B cell (primary cell): ENCODE data around the gene GCDH. TPM values are rescaled to one million over a fixed set of nuclear protein-coding genes. Genes with fewer than 3 reads are reported as not detected.
"Not testable (repeated sequence)": the region's sequence is repeated elsewhere in the genome, so short reads cannot be mapped to it uniquely, and the experiment has no call there.

Source experiments
- ATAC-seq: fragments of 200-7000 bp; cut with Tn5 transposase; one replicate; pipeline ENCODE4 v1.10.0; 2021; ENCODE audit warnings: low read depth, mild to moderate bottlenecking, moderate number of reproducible peaks, moderate library complexity
- CTCF ChIA-PET: fragments of 350-600 bp; sonication (Branson Sonifier 250); formaldehyde crosslinking; loops from one replicate; lab custom pipeline; 2021; ENCODE audit warnings: antibody characterized with exemption, inconsistent platforms; lab: Charles Lee
- POLR2A ChIA-PET: fragments of 350-600 bp; sonication (Branson Sonifier 250); formaldehyde crosslinking; loops from one replicate; lab custom pipeline; 2021; ENCODE audit warnings: antibody characterized with exemption; lab: Charles Lee
- DNase-seq: peaks from one replicate; pipeline ENCODE4 v3.0.0; 2013
- H2AFZ ChIP-seq: 2 replicates; pipeline ENCODE4 v1.6.1; 2012; ENCODE audit warnings: mild to moderate bottlenecking, low read depth, low read length; ENCODE audit not compliant: insufficient read depth, poor library complexity, severe bottlenecking
- H3K27ac ChIP-seq, 2 donors: 1 replicate in 1 of 2; 2 replicates in 1 of 2; pipeline ENCODE4 v1.5.1; 2012 to 2013; ENCODE audit warnings: low read length in 2 of 2, mild to moderate bottlenecking in 2 of 2, moderate library complexity in 1 of 2
- H3K27me3 ChIP-seq, 4 experiments: fragments of 200-600 bp in 1 of 4; sonication (generic) in 1 of 4; replicated peaks in 1 of 4; 1 replicate in 2 of 4; 2 replicates in 2 of 4; pipeline versions ENCODE4 v1.6.1 to v1.7.0; 2013 to 2016; ENCODE audit warnings: low read length in 3 of 4, mild to moderate bottlenecking in 2 of 4, mixed read lengths in 1 of 4, moderate library complexity in 1 of 4; ENCODE audit not compliant: insufficient read depth in 4 of 4, control insufficient read depth in 3 of 4; ENCODE audit errors: control extremely low read depth in 1 of 4
- H3K36me3 ChIP-seq, 2 experiments: replicated peaks in 1 of 2; 1 replicate in 1 of 2; 2 replicates in 1 of 2; pipeline versions ENCODE4 v1.6.1 to v1.7.1; 2013; ENCODE audit warnings: low read length in 1 of 2; ENCODE audit not compliant: insufficient read depth in 2 of 2, control insufficient read depth in 1 of 2; ENCODE audit errors: control extremely low read depth in 1 of 2, extremely low read depth in 1 of 2
- H3K4me1 ChIP-seq, 2 donors: fragments of 200-600 bp in 1 of 2; sonication (generic) in 1 of 2; 1 replicate in 1 of 2; 2 replicates in 1 of 2; pipeline versions ENCODE4 v1.5.1 to v1.6.1; 2013 to 2017; ENCODE audit warnings: low read length in 2 of 2; ENCODE audit not compliant: control insufficient read depth in 2 of 2, insufficient read depth in 2 of 2
- H3K4me2 ChIP-seq: replicated peaks from 2 replicates; pipeline ENCODE3; 2012; ENCODE audit warnings: mild to moderate bottlenecking, low read depth, low read length; ENCODE audit not compliant: poor library complexity, severe bottlenecking
- H3K4me3 ChIP-seq, 5 experiments: fragments of 200-600 bp in 1 of 5; sonication (generic) in 1 of 5; 1 replicate in 3 of 5; 2 replicates in 2 of 5; pipeline versions ENCODE4 v1.5.1 to v1.7.0; 2011 to 2016; ENCODE audit warnings: low read length in 4 of 5, mild to moderate bottlenecking in 4 of 5, low read depth in 2 of 5, control low read depth in 1 of 5, moderate library complexity in 1 of 5; ENCODE audit not compliant: insufficient read depth in 1 of 5; ENCODE audit errors: control extremely low read depth in 1 of 5, extremely low read depth in 1 of 5
- H3K79me2 ChIP-seq: fragments of 200-600 bp; sonication (generic); one replicate; pipeline ENCODE4 v1.6.0; 2016; ENCODE audit warnings: low read length; ENCODE audit not compliant: control insufficient read depth, insufficient read depth
- H3K9ac ChIP-seq: fragments of 200-600 bp; sonication (generic); 2 replicates; pipeline ENCODE4 v1.6.1; 2017; ENCODE audit warnings: mild to moderate bottlenecking, low read length, moderate library complexity
- H3K9me3 ChIP-seq, 3 donors: one replicate each; pipeline versions ENCODE4 v1.6.1 to v1.7.1; 2013; ENCODE audit warnings: low read length in 2 of 3; ENCODE audit not compliant: control insufficient read depth in 2 of 3, insufficient read depth in 1 of 3; ENCODE audit errors: control extremely low read depth in 1 of 3
- H4K20me1 ChIP-seq: 2 replicates; pipeline ENCODE4 v1.6.0; 2012; ENCODE audit warnings: mild to moderate bottlenecking, low read length; ENCODE audit not compliant: insufficient read depth, control insufficient read depth, poor library complexity, severe bottlenecking
- H3K27ac Mint-ChIP-seq: one replicate; pipeline ENCODE4 v1.8.0; 2021; ENCODE audit warnings: mixed read lengths
- H3K27me3 Mint-ChIP-seq: one replicate; pipeline ENCODE4 v1.8.0; 2021; ENCODE audit warnings: mixed read lengths
- H3K4me1 Mint-ChIP-seq: one replicate; pipeline ENCODE4 v1.8.0; 2021; ENCODE audit warnings: mixed read lengths
- H3K4me3 Mint-ChIP-seq: one replicate; pipeline ENCODE4 v1.8.0; 2021; ENCODE audit warnings: mixed read lengths
- H3K9me3 Mint-ChIP-seq: one replicate; pipeline ENCODE4 v1.8.0; 2022; ENCODE audit warnings: mixed read lengths; ENCODE audit not compliant: insufficient read depth
- CTCF ChIP-seq: fragments of 200-600 bp; IDR thresholded peaks from one replicate; pipeline ENCODE4 v1.8.0; 2022; ENCODE audit warnings: antibody characterized with exemption, mild to moderate bottlenecking
- EZH2 ChIP-seq: IDR thresholded peaks from 2 replicates; pipeline ENCODE4 v1.6.1; 2012; ENCODE audit warnings: borderline replicate concordance, low read depth, mild to moderate bottlenecking, moderate library complexity, low read length; ENCODE audit not compliant: insufficient read depth, poor library complexity, severe bottlenecking
- WGBS: methylation state at CpG from one replicate; pipeline ENCODE4 v1.1.5; 2013; ENCODE audit warnings: missing lambda C conversion rate; ENCODE audit not compliant: insufficient coverage; 5-methylcytosine and 5-hydroxymethylcytosine counted together
- intact Hi-C: fragments of 100-400 bp; cut with micrococcal nuclease; formaldehyde crosslinking; loops from one replicate; pipeline ENCODE4 v1.10.0; 2022
- polyA plus RNA-seq: library from polyadenylated mRNA; depleted of rRNA; stranded (reverse); fragments of >200 nt; gene quantifications from 2 replicates; pipeline ENCODE4 v1.2.3, GENCODE V29; 2012
- total RNA-seq, 2 donors: library from RNA; stranded (reverse); fragments of 120-200 nt in 1 of 2; gene quantifications; 1 replicate in 1 of 2; 2 replicates in 1 of 2; pipeline versions ENCODE4 v1.2.3 to v1.2.4, GENCODE V29; 2013 to 2022

The GCDH gene
- total and polyA plus RNA-seq, 2 donors (not counting 1 experiment from before 2014, with no cell fraction given) = 48.9 to 61.2 TPM

- Histone ChIP-seq H2AFZ (no peak overlapping the region), H3K4me3 (no peak overlapping the region), H3K79me2 (no peaks in the 10 kb centered on the region), H3K4me1 (peaks cover 9 to 17% of the 10 kb centered on the region in 2 donors), H3K27ac (no peak overlapping the region), H4K20me1 (no peaks in the 10 kb centered on the region), H3K36me3 (no peaks in the 10 kb centered on the region), H3K4me2 (no peak overlapping the region), H3K9me3 (no peaks in the 10 kb centered on the region), H3K27me3 (no peaks in the 10 kb centered on the region), H3K9ac (no peak overlapping the region)
- DNase-seq (no peak), ATAC-seq (no peak)
- ChIA-PET CTCF (interaction anchor here (0.7 to 1.3 kb wide), 3 partner anchors 12 to 65 kb away, joined by 4 to 5 read pairs (median 4); no protein-coding TSS in a partner anchor), POLR2A (no interaction called here)
- Mint-ChIP-seq H3K4me1 (peaks cover 14% of the 10 kb centered on the region), H3K4me3 (no peak overlapping the region), H3K9me3 (no peaks in the 10 kb centered on the region), H3K27ac (no peak overlapping the region), H3K27me3 (no peaks in the 10 kb centered on the region)
- TF ChIP-seq EZH2 = no peak
- WGBS = 41% methylated on average over 20 of the region's 22 CpGs
- intact Hi-C loops = no loop called here
Observed at GRCh38 chr19:12913011-12913561, 22.1 kb downstream of the GCDH start.

- H3K36me3 ChIP-seq = no peaks in the 10 kb centered on the region
- peak overlapping the region; percentile 26 for H3K4me2 ChIP-seq
- ATAC-seq = peak; percentile 52
- no peaks in the 10 kb centered on the region for H3K27me3 ChIP-seq
- Mint-ChIP-seq H3K9me3 (no peaks in the 10 kb centered on the region), H3K4me1 (peaks cover 17% of the 10 kb centered on the region), H3K27me3 (no peaks in the 10 kb centered on the region), H3K27ac (peak overlapping the region; percentile 67), H3K4me3 (peak overlapping the region; percentile 48)
- H2AFZ ChIP-seq = peak overlapping the region; percentile 18
- no peak overlapping the region for H3K9ac ChIP-seq
- CTCF ChIA-PET = interaction anchor here (0.6 to 1.3 kb wide), 5 partner anchors 13 to 1105 kb away, joined by 3 to 7 read pairs (median 4); no protein-coding TSS in a partner anchor
- no peaks in the 10 kb centered on the region for H3K79me2 ChIP-seq
- H3K4me1 ChIP-seq = peaks cover 9 to 25% of the 10 kb centered on the region in 2 donors
- POLR2A ChIA-PET = no interaction called here
- H3K4me3 ChIP-seq = no peak overlapping the region
- no peaks in the 10 kb centered on the region for H3K9me3 ChIP-seq
- 28% methylated on average over 6 of the region's 12 CpGs for WGBS
- peak; percentile 50 for DNase-seq
- no peak for TF ChIP-seq CTCF
- TF ChIP-seq EZH2 = no peak
- no peak overlapping the region for H3K27ac ChIP-seq
- H4K20me1 ChIP-seq = no peaks in the 10 kb centered on the region
- intact Hi-C loops = no loop called here
Observed at GRCh38 chr19:12913851-12914690, 23.1 kb downstream of the GCDH start.

GRCh38 chr19:12915860-12916259 is 24.9 kb downstream of the GCDH start:
- H3K4me2 ChIP-seq, ATAC-seq, H4K20me1 ChIP-seq, H3K9me3 Mint-ChIP-seq, H3K4me3 Mint-ChIP-seq, H2AFZ ChIP-seq, H3K4me3 ChIP-seq, DNase-seq, H3K79me2 ChIP-seq, H3K9me3 ChIP-seq, intact Hi-C loops, CTCF ChIA-PET, H3K27ac Mint-ChIP-seq, H3K36me3 ChIP-seq, H3K9ac ChIP-seq, H3K27ac ChIP-seq, H3K27me3 Mint-ChIP-seq, H3K27me3 ChIP-seq: not testable (repeated sequence)
- peaks cover 23% of the 10 kb centered on the region for H3K4me1 Mint-ChIP-seq
- POLR2A ChIA-PET = interaction anchor here (0.7 to 1.2 kb wide), 4 partner anchors 9 to 25 kb away, joined by 3 to 6 read pairs (median 4); partner anchors contain the start of genes FARSA and GCDH
- peaks cover 9 to 29% of the 10 kb centered on the region in 2 donors for H3K4me1 ChIP-seq
- no CpG with 5 or more reads among the region's 4 CpGs for WGBS
